Keratinocyte (primary cell): ENCODE measurements around the gene ERBB2. TPM values are rescaled to one million over a fixed set of nuclear protein-coding genes. Genes with fewer than 3 reads are reported as not detected.

Source experiments
- DNase-seq: peaks from one replicate; pipeline ENCODE4 v3.0.0-alpha.2; 2011; ENCODE audit warnings: low read depth, missing footprints, low spot score
- FAIRE-seq: peaks from 2 replicates; lab custom pipeline; 2011; peaks lifted over from hg19 to GRCh38; lab: Jason Lieb, UNC
- H2AFZ ChIP-seq: 2 replicates; pipeline ENCODE4 v1.6.0; 2012; ENCODE audit warnings: low read length, control low read depth, inconsistent platforms; ENCODE audit not compliant: control insufficient read depth
- H3K27ac ChIP-seq: 2 replicates; pipeline ENCODE4 v1.5.1; 2011; ENCODE audit warnings: low read length; ENCODE audit not compliant: control insufficient read depth, insufficient read depth
- H3K27me3 ChIP-seq: 3 replicates; pipeline ENCODE4 v1.6.0; 2011; ENCODE audit warnings: low read length; ENCODE audit not compliant: control insufficient read depth, insufficient read depth; ENCODE audit errors: extremely low read depth
- H3K36me3 ChIP-seq, 2 experiments: 2 replicates in 1 of 2; 3 replicates in 1 of 2; pipeline ENCODE4 v1.5.1; 2011; ENCODE audit warnings: low read length in 2 of 2, mild to moderate bottlenecking in 1 of 2; ENCODE audit not compliant: control insufficient read depth in 2 of 2, insufficient read depth in 2 of 2; ENCODE audit errors: extremely low read depth in 1 of 2
- H3K4me1 ChIP-seq: 3 replicates; pipeline ENCODE4 v1.5.1; 2011; ENCODE audit warnings: low read length; ENCODE audit not compliant: control insufficient read depth, insufficient read depth; ENCODE audit errors: extremely low read depth
- H3K4me2 ChIP-seq: 3 replicates; pipeline ENCODE4 v1.6.0; 2011; ENCODE audit warnings: low read depth, low read length; ENCODE audit not compliant: control insufficient read depth, insufficient read depth; ENCODE audit errors: extremely low read depth
- H3K4me3 ChIP-seq, 3 experiments: fragments of 200-600 bp in 1 of 3; sonication (generic) in 1 of 3; 2 replicates in 2 of 3; 3 replicates in 1 of 3; pipeline ENCODE4 v1.5.1; 2011 to 2016; ENCODE audit warnings: low read length in 3 of 3, mild to moderate bottlenecking in 3 of 3, control low read depth in 2 of 3, inconsistent platforms in 1 of 3, low read depth in 1 of 3, mixed read lengths in 1 of 3, mixed run types in 1 of 3, moderate library complexity in 1 of 3; ENCODE audit not compliant: control insufficient read depth in 2 of 3, insufficient read depth in 2 of 3; ENCODE audit errors: extremely low read depth in 1 of 3
- H3K79me2 ChIP-seq: 2 replicates; pipeline ENCODE4 v1.6.0; 2012; ENCODE audit warnings: low read length; ENCODE audit not compliant: control insufficient read depth, insufficient read depth
- H3K9ac ChIP-seq: 3 replicates; pipeline ENCODE4 v1.6.0; 2011; ENCODE audit warnings: low read length; ENCODE audit not compliant: control insufficient read depth, insufficient read depth; ENCODE audit errors: extremely low read depth
- H3K9me1 ChIP-seq: 3 replicates; pipeline ENCODE4 v1.6.0; 2011; ENCODE audit warnings: low read length; ENCODE audit not compliant: control insufficient read depth, insufficient read depth; ENCODE audit errors: extremely low read depth
- H3K9me3 ChIP-seq: 2 replicates; pipeline ENCODE4 v1.5.1; 2012; ENCODE audit warnings: low read depth, low read length; ENCODE audit not compliant: control insufficient read depth
- H4K20me1 ChIP-seq: 3 replicates; pipeline ENCODE4 v1.6.0; 2011; ENCODE audit warnings: low read length; ENCODE audit not compliant: control insufficient read depth, insufficient read depth; ENCODE audit errors: extremely low read depth
- EZH2 ChIP-seq: IDR thresholded peaks from one replicate; pipeline ENCODE4 v1.6.1; 2012; ENCODE audit warnings: inconsistent platforms, mild to moderate bottlenecking, low read length, moderate library complexity
- dilution Hi-C: fragments of 300-500 bp; cut with MboI; formaldehyde crosslinking; loops from one replicate; pipeline ENCODE4 v1.7.0; 2020; ENCODE audit warnings: low sequenced_read_pairs; ENCODE audit not compliant: extremely low pct_ligation_motif_present
- polyA plus RNA-seq, 5 experiments: library from polyadenylated mRNA; depleted of rRNA in 3 of 5; stranded (reverse) in 3 of 5; stranded (forward) in 1 of 5; unstranded in 1 of 5; fragments of >200 nt; gene quantifications; 1 replicate in 1 of 5; 2 replicates in 3 of 5; 3 replicates in 1 of 5; pipeline versions ENCODE4 v1.2.1 to v1.2.3, GENCODE V29; 2011 to 2012; ENCODE audit warnings: missing spikeins in 2 of 5, low read depth in 1 of 5, low replicate concordance in 1 of 5
- TF ChIP-seq, protein P1 (sequence below), 3 experiments: IDR thresholded peaks in 1 of 3; conservative IDR thresholded peaks in 1 of 3; optimal IDR thresholded peaks in 1 of 3; 2 replicates in 2 of 3; 3 replicates in 1 of 3; pipeline versions ENCODE3 to v1.5.1; 2011; ENCODE audit warnings: low read length in 3 of 3, mild to moderate bottlenecking in 3 of 3, moderate library complexity in 2 of 3, control low read depth in 1 of 3, inconsistent platforms in 1 of 3; ENCODE audit not compliant: insufficient read depth in 2 of 3; ENCODE audit errors: extremely low read depth in 1 of 3

The ERBB2 gene
- polyA plus RNA-seq, 1 donor (not counting 4 experiments of a cell fraction or from before 2014, with no cell fraction given): 21.4 TPM

DNA sequence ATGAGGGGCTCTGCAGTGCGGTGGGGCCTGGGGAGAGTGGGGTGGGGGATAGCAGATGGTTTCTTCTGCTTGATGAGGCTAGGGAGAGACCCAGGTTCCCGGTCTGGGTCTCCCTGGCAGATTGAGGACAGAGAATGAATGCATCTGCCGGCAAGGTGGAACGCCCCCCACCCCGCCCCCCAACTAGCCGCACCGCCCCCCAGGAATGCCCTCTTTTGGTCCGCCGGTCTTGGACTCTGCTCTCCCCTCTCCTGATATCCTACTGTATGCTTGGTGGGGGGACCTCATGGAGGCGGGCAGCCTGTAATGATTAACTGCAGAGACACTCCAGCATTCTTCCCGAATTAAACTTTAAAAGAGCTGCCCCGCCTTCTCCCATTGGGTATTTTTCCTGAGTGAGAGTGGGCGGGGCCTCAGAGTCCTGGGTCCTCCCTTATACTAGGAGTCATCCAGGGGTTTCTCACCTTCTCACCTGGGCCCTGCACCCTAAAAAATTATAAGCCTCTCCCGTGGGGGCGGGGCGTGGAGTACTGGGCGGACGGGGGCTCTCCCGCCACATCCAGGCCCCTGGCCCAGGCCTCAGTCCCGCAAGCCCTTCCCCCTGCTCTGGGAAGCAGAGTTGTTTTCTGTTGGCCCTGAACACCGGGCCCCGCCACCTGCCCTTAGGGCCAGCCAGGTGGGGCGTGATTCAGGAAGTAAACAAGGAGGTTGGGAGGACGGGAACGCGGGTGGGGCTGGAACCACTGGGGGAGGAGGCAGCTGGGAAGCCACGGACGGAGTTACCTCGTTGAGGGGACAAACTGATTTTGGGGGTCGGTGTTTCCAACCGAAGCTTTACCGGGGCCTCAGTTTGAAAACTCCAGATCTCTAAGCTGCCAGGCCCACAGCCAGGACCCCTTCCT, 39.4 kb downstream of the ERBB2 start:
- Histone ChIP-seq H3K4me1 (peaks cover 28% of the 10 kb centered on the region), H3K9me3 (no peaks in the 10 kb centered on the region), H3K36me3 (peaks cover 11 to 15% of the 10 kb centered on the region in 2 experiments), H3K27ac (peak overlapping the region; percentile 96), H3K4me2 (peak overlapping the region; percentile 93), H4K20me1 (no peaks in the 10 kb centered on the region), H3K79me2 (no peaks in the 10 kb centered on the region), H3K27me3 (no peaks in the 10 kb centered on the region), H3K9me1 (no peaks in the 10 kb centered on the region), H3K4me3 (peak overlapping the region; percentile 73 to 89 (median 84)), H2AFZ (peak overlapping the region; percentile 38), H3K9ac (peak overlapping the region; percentile 99)
- peak; percentile 74 for FAIRE-seq
- dilution Hi-C loops: no loop called here
- no peak for TF ChIP-seq EZH2
- TF ChIP-seq, protein P1, sequence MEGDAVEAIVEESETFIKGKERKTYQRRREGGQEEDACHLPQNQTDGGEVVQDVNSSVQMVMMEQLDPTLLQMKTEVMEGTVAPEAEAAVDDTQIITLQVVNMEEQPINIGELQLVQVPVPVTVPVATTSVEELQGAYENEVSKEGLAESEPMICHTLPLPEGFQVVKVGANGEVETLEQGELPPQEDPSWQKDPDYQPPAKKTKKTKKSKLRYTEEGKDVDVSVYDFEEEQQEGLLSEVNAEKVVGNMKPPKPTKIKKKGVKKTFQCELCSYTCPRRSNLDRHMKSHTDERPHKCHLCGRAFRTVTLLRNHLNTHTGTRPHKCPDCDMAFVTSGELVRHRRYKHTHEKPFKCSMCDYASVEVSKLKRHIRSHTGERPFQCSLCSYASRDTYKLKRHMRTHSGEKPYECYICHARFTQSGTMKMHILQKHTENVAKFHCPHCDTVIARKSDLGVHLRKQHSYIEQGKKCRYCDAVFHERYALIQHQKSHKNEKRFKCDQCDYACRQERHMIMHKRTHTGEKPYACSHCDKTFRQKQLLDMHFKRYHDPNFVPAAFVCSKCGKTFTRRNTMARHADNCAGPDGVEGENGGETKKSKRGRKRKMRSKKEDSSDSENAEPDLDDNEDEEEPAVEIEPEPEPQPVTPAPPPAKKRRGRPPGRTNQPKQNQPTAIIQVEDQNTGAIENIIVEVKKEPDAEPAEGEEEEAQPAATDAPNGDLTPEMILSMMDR (optimal IDR thresholded peaks at IDR 0.05 in 1 of 3, IDR thresholded peaks at IDR 0.05 in 1 of 3, conservative IDR thresholded peaks at IDR 0.05 in 1 of 3; ENCODE audit: extremely low read depth in 1 of 3, insufficient read depth in 2 of 3, low read length in 3 of 3): no peak
- peak; percentile 57 for DNase-seq

DNA sequence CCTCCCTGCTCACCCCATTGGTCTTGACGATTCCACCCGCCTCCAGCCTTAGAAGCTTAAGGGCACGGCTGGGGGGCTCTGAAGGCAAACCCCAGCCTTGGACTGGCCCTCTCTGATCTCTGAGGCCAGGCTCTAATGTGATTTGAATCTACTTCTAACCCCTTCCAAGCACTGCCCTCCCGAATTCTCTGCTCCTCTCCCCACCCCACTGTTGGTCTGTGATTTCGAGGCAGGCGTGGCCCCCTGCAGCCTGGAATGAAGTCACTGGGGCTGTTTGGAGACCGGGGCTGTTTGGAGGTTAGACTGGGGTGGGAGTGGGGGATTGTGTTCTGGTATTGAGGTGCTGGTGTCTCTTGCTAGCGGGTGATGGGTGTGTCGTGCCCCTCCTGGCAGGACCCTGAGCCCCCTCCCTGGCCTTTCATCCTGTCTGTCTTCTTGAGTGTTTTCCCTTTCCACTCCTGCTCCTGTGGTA, 40.1 kb downstream of the ERBB2 start:
- no peaks in the 10 kb centered on the region for H3K9me1 ChIP-seq
- no peaks in the 10 kb centered on the region for H3K9me3 ChIP-seq
- H3K4me3 ChIP-seq: peak overlapping the region; percentile 73 to 89 (median 84)
- H3K27ac ChIP-seq: peak overlapping the region; percentile 96
- FAIRE-seq (no peak), DNase-seq (no peak)
- H4K20me1 ChIP-seq: no peaks in the 10 kb centered on the region
- H2AFZ ChIP-seq: peak overlapping the region; percentile 38
- H3K4me1 ChIP-seq: peaks cover 28% of the 10 kb centered on the region
- peak overlapping the region; percentile 85 for H3K4me2 ChIP-seq
- H3K79me2 ChIP-seq: no peaks in the 10 kb centered on the region
- dilution Hi-C loops: no loop called here
- peaks cover 17 to 22% of the 10 kb centered on the region in 2 experiments for H3K36me3 ChIP-seq
- TF ChIP-seq EZH2: no peak
- TF ChIP-seq, protein P1 (optimal IDR thresholded peaks at IDR 0.05 in 1 of 3, IDR thresholded peaks at IDR 0.05 in 1 of 3, conservative IDR thresholded peaks at IDR 0.05 in 1 of 3; ENCODE audit: extremely low read depth in 1 of 3, insufficient read depth in 2 of 3, low read length in 3 of 3): no peak
- H3K27me3 ChIP-seq: no peaks in the 10 kb centered on the region
- peak overlapping the region; percentile 99 for H3K9ac ChIP-seq
